LNCAP (cell line): ENCODE measurements around the gene GRID1.

ENCODE experiments used
- CTCF ChIP-seq: fragments of 450-650 bp; IDR thresholded peaks from 2 replicates; pipeline ENCODE4 v1.5.1; 2017; ENCODE audit warnings: mild to moderate bottlenecking

GRID1 gene

GRCh38 chr10:85641479-85642009, 725.1 kb downstream of the GRID1 start:
- TF ChIP-seq CTCF, result no peak

GRCh38 chr10:85638797-85639196, 727.8 kb downstream of the GRID1 start:
- no peak for TF ChIP-seq CTCF

GRCh38 chr10:85635650-85636049, 730.9 kb downstream of the GRID1 start:
- no peak for TF ChIP-seq CTCF

GRCh38 chr10:85624511-85624910, 742.1 kb downstream of the GRID1 start:
- no peak for TF ChIP-seq CTCF

GRCh38 chr10:85623758-85624157, 742.8 kb downstream of the GRID1 start:
- TF ChIP-seq CTCF, result no peak

GRCh38 chr10:85623342-85623741, 743.3 kb downstream of the GRID1 start:
- TF ChIP-seq CTCF, result no peak

GRCh38 chr10:85622425-85622824, 744.2 kb downstream of the GRID1 start:
- TF ChIP-seq CTCF, result no peak

- TF ChIP-seq CTCF, result no peak
Measured at GRCh38 chr10:85621562-85621961, 745.0 kb downstream of the GRID1 start.
